ENCODE measurements around the gene ZGLP1.
A peak's percentile ranks its signal among the peaks of the same experiment; 100 is the strongest.

ZGLP1 gene

GRCh38 chr19:10325732-10326131, 16.1 kb upstream of the ZGLP1 start:
- no peak for DNase-seq

DNA sequence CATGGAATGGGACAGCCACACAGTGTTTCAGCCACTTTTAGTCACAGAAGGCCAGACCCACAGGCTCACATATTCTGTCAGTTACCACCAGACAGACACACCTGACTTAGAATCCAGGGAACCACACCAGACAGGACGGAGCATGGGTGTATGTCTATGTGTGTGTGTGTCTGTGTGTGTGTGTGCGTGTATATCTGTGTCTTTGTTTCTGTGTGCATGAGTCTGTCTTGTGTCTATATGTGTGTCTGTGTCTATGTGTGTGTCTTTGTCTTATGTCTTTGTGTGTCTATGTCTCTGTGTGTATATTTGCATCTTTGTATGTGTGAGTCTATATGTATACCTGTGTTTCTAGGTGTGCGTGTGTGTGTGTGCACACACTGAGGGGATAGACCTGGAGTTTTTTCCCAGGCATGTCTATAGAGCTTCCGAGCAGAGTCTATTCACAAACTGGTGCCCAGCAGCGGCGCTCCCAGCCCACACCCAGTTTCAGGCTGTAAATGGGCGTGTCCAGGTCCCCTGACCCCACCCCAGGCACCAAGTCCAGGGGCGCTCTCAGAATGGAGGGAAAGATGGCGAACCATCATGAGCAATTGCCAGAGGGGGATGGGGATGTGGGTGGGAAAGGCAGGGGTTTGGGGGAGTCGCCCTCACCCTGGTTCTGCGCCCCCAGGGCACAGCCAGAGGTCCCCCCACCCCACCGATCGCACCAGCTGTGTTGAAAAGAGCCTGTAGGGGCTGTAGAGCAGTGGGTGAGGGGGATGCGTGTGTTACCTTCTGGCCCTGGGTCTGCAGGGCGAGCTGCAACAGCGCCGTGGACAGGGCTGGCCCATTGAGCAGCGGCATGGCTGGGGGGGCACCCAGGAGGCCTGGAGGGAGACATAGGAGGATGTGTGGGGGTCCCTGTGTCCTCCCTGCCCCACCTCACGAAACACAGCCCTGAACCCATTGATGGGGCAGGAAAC, 12.5 kb upstream of the ZGLP1 start:
- no peak for DNase-seq

DNA sequence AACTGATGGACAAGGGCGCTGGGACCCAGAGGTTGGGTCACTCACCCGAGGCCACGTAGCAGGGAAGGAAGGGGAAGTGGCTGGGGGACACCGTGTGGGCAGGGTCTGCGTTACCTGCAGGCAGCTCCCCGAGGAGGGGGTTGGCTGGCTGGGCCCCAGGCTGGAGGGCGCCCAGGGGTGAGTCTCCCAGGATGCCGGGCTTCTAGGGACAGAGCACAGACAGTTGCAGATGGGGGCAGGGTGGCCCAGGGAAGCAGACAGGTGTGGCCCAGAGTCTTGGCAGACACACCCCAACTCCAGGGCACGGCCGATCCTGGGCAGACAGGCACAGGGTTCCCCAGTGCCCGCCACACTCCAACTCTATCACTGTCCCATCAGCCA, 11.8 kb upstream of the ZGLP1 start:
- DNase-seq = no peak

- DNase-seq = no peak
Observed at GRCh38 chr19:10320602-10321416, 11.2 kb upstream of the ZGLP1 start.

GRCh38 chr19:10318807-10319682, 9.4 kb upstream of the ZGLP1 start:
- no peak for DNase-seq

DNA sequence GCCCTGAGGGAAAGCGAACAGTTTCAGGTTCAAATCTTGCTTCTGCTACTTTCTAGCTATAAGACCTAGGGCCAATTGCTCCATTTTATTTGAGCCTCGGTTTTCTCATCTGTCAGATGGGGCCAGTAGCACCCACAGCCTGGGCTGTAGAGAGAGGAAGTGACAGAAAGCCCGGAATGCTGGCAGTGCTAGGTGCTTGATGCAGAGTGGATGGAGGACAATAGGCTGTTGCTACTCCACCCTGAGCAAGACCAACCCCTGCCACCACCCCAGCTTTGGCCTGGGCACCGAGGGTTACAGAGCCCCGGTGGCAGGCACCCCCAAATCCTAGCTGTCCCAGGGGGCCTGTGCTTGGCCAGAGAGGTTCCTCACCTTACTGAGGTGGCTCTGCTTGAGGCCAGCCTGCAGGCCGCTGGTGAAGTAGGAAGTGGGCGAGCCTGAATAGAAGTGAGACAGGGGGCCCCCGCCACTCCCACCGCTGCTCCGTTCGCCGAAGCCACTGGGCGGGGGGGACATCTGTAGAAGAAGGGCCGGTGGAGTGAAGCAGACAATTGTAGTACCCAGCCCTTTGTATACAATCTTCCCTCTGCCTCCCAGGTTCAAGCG, 8.3 kb upstream of the ZGLP1 start:
- DNase-seq = no peak

DNA sequence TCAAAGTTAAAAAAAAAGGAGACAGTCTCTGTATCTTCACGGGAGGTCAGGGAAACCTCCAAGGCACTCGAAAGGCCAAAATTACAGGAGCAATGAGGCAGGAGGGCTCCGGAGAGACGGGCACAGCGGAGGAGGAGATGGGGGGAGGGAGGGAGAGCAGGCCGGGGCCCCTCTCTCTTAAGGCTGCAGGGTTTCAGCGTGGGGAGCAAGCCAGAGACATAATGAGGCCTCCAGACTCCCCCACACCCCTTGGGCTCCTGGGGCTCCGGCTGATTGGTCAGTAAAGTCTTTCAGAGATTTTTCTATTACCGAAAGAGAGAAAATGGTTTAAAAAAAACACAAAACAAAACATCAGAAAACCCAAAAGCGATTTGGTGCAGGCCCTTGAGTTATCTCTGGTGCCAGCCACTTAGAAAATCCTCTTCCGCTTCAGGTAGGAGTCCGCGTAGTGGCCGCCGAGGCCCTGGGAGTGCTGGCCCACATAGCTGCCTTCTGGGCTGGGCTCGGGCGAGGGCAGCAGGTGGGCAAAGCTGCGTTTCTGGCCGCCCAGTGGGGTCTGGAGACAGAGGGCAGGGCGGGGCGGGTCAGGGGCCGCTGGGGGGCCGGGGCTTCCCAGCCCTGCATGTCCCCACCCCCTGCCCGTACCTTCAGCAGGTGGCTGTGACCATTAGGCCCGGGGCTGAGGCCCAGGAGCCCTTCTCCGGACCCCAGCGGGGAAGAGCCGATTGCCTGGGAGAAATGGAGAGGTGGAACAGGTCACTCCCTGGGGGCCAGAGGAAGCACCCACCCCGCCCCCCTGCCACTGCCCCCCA, 7.6 kb upstream of the ZGLP1 start:
- no peak for DNase-seq

DNA sequence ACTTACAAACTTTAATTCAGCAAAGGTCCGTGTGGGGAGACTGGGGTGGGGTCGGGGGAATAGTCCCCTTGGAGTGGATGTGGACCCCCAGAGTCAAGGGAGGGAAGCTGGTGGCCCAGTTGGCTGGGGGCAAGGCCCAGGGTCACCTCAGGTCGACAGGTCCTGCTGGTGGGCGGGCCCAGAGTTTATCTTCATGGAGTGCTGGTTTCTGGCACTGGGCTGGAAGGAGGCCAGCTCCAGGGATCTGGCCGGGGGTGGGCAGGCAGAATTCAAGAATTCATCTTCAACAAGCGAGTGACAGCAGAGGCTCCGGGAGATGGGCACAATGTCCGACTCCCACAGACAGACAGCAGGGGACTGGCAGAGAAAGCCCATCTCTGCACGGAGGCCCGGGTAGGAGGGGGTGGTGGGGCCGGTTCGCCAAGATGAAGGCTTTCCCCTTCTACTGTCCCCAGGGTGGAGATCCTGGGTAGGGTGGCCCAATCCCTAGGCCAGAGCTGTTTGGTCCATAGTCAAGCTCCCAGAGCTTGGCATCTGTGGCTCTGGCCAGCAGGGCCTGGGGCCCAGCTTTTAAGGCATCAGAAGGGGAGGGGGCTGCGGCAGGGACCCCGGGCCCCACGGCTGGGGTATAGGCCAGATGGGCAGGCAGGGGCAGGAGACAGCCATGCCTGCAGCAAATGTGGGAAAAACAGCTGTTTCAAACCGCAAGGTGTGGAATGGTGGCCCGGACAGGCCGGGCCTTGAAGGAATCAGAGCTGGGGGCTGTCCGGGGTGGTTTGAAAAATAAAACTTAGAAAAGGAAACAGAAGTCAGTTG, 6.8 kb upstream of the ZGLP1 start:
- DNase-seq = no peak

GRCh38 chr19:10315335-10316214, 6.0 kb upstream of the ZGLP1 start, which contains the start of gene FDX2:
FDX2 (minus strand) TSS chr19:10316015; CDS start chr19:10315996, 19 bp downstream.
- peak; percentile 42 to 75 for DNase-seq

DNA sequence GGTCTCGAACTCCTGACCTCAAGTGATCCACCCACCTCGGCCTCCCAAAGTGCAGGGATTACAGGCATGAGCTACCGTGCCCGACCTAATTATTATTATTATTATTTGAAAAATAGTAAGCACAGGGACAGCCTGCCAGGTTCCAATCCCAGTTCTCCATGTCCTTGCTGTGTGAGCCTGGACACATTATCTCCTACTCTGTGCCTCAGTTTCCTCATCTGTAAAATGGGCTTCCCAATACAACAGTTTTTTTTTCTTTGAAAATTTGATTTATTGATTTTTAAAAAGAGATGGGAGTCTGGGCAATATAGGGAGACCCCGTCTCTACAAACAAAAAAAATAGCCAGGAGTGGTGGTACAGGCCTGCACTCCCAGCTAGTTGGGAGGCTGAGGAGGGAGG, 3.3 kb downstream of the ZGLP1 start:
- DNase-seq = no peak

GRCh38 chr19:10305139-10305806, 4.3 kb downstream of the ZGLP1 start:
- DNase-seq = no peak

DNA sequence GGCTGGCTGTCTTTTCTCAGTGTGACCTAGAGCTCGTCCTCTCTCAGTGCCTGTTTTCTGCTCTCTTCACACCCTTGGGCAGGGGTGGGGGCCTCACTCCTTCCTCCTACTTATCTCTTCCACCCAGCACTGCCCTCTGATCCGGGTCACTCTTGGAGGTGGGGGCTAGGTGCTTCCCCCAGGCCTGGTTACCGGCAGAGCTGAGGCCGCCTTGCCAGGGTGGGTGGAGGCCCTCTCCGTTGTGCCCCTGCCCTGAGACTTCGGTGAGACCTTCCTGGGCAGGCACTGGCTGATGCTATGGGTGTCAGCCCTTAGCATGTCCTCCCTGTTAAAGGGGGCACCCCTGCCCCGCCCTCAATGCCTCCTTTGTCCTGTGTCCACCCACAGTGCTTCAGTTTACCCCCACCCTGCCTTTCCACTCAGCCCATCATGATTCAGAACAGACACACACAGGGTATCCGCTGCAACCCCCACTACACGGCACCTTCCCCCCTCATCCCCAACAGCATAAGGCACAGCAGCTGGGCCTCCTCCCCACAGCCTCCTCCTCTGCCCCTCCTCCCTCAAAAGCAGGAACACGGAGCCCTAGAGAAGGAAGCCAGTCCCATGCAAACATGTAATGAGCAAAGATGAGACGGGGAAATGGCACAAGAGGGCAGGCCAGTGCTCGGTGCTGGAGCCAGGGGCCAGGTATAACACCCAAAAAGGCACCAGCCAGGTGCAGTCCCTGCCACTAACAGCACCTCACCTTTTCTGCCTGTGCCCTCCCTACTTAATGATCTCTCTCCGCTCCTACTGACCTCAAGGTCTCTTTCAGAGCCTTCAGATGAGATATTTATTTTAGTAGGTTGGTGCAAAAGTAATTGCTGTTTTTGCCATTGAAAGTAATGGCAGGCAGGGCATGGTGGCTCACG, 9.8 kb downstream of the ZGLP1 start:
- no peak for DNase-seq

GRCh38 chr19:10295847-10296591, 13.6 kb downstream of the ZGLP1 start:
- DNase-seq = no peak

- no peak for DNase-seq
Observed at GRCh38 chr19:10295305-10295846, 14.2 kb downstream of the ZGLP1 start.

- DNase-seq = no peak
Observed at GRCh38 chr19:10294368-10294697, 15.3 kb downstream of the ZGLP1 start.

DNA sequence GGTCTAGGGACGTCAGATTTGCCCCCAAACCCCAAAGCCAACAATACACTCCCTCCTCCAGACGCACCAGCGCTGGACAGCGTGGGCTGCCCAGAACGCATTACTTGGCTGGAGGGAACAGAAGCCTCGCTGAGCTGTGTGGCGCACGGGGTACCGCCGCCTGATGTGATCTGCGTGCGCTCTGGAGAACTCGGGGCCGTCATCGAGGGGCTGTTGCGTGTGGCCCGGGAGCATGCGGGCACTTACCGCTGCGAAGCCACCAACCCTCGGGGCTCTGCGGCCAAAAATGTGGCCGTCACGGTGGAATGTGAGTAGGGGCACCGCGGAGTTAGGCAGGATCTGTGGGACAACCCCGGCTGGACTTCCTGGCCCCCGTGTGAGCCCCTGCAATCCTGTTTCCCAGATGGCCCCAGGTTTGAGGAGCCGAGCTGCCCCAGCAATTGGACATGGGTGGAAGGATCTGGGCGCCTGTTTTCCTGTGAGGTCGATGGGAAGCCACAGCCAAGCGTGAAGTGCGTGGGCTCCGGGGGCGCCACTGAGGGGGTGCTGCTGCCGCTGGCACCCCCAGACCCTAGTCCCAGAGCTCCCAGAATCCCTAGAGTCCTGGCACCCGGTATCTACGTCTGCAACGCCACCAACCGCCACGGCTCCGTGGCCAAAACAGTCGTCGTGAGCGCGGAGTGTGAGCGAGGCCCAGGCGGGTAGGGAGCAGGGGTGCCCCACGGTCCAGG, 15.8 kb downstream of the ZGLP1 start:
- DNase-seq = no peak
